Measurements from ENCODE around the gene ROBO1.

Gene ROBO1

GRCh38 chr3:78863306-78864203 is 904.2 kb downstream of the ROBO1 start:
- DNase-seq: no peak

DNA sequence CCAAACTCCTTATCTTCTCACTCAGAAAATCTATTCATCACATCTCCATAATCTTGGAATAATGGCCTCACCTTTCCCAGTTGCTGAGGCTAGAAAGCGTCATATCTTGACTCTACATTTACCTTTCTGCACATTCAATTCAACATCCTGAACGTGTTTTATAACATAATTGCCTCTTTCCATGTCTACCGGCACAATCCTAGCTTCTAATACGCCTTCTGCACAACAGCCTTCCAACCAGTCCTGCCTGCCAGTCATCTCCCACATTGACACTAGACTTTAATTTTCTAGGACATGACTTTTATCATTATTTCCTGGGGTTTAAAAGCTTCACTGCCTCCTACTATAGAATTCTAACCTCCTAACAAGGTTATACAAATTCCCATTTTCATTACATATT is 906.6 kb downstream of the ROBO1 start:
- DNase-seq: no peak

DNA sequence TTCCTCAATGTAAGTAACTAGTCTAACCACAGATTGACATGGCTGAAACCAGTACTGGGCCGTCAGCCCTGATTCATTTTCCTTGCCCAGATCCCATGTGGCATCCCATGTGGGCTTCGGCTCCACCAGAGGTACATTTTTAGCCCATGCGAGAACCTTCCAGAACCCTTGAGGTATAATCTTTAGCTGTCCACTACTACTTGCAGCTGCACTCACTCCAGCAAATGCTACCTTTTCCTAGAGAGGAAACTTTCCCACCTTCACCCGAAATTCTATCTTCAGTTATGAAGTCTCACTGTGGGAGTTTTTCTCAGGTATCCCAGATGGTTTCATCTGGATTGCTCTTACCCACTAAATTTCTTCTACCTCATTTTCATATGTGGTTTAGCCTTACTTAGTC is 907.2 kb downstream of the ROBO1 start:
- no peak for DNase-seq

DNA sequence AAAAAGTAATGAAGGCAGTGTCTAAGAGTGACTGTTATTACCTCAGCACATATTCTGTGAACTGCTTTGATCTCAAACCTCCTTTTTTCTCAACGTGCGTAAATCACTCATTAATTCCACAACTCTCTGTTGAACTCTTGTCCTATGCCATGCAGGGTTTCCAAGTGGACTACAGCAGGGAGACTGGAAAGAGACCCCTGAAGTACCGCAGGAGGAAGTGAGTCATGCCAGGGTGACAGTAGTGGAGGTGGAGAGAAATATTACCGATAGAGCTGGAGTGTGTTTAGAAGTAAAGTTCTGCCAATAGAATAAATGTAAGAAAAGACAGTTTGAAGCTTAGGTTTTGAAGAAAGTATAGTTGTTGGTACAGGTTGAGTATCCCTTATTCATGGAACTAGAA is 908.9 kb downstream of the ROBO1 start:
- no peak for DNase-seq

- DNase-seq: no peak
Observed at GRCh38 chr3:78858174-78858573, 909.6 kb downstream of the ROBO1 start.

DNA sequence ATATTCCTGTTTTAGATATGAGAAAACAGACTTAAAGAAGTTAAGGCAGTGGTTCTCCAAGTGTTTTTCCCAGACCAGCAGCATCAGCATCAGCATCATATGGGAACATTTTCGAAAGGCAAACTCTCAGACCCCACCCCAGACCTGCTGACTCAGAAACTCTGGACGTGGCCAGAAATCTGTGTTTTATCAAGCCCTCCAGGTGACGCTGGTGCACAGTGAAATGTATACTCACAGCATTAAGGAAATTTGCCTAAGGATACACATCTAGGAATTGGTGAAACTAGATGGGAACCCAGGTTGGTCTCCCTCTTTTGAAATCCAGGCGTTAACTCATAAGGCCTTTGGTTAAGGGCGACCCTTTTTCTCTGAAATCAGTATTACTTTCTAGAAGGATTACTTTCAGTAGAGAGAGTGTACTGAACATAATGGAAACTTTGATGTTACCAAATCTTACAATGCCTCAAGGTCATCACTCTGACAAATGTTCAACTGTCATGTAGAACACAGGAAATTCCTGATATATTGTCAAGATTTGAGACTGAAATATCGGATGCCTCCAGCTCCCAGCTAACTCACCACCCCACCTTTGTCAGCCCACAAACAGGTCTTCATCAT is 910.2 kb downstream of the ROBO1 start:
- DNase-seq: peak; percentile 57

DNA sequence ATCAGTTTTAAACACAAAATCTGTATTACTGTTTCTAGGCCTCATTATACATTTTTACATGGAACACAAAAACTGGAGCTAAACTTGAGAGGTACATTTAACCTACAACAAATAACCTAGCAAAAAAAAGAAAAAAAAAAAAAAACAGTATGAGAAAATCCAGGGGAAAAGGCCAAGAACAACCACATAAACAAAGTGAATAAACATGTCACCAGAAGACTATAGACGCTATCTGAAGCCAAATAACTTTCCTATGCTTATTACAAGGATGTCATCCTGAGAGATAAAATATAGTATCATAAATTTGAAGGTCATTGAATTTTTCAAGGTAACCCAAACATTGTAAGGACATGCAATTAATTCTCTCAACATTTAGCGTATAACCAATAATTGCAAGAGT is 911.6 kb downstream of the ROBO1 start:
- DNase-seq: no peak

DNA sequence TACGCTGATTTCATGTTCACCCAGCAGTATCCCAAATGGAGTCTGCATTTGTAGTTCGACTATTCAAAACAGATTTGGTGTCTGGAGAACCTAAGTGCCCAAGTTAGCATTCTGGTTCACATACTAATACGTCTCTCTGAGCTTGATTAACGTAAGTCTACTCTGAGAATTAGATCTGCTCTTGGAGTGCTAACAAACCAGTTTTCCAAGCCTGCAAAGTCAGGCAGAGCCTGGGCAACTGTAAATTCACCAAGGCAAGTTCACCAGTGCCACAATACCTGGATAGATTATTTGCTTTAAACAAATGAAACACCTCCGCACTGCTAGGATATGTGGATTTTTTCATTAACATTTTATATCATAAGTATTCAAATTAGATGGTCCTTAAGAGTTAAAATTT is 912.6 kb downstream of the ROBO1 start:
- peak; percentile 90 for DNase-seq

- DNase-seq: no peak
Observed at GRCh38 chr3:78848392-78849288, 919.2 kb downstream of the ROBO1 start.

- no peak for DNase-seq
Observed at GRCh38 chr3:78847603-78848002, 920.2 kb downstream of the ROBO1 start.

GRCh38 chr3:78847203-78847602 is 920.6 kb downstream of the ROBO1 start:
- no peak for DNase-seq

GRCh38 chr3:78846718-78847117 is 921.1 kb downstream of the ROBO1 start:
- DNase-seq: no peak

- no peak for DNase-seq
Observed at GRCh38 chr3:78845605-78846004, 922.2 kb downstream of the ROBO1 start.

GRCh38 chr3:78844307-78844706 is 923.5 kb downstream of the ROBO1 start:
- no peak for DNase-seq

DNA sequence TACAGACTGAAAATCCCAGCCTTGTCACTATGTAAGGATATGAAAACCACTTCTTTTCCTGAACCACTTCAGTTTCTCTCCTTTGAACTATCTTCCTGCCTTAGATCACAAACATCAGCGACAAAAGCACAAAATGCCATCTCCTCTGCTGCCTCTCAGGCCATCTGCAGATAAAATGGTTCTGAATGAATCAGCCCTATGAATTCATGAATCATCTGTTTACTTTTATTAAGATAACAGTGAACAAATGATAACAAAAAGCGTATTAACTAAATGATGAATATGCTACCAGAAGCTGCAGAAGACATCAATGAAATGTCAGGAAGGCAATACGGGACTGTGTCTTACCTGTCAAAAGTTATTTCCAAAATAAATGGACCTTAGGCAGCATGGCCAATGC is 928.1 kb downstream of the ROBO1 start:
- no peak for DNase-seq

DNA sequence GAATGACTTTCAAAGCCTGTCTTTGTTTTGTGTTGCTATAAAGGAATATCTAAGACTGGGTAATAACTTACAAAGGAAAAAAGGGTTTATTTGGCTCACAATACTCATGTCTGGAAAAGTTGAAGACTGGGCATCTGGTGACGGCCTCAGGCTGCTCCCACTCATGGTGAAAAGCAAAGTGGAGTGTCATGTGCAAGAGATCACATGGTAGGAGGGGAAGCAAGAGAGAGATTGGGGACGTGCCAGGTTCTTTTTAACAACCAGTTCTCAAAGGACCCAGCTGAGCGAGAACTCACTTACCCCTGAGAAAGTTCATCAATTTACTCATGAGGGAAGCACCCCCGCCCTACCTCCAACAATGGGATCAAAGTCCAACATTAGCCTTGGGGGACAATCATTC is 929.4 kb downstream of the ROBO1 start:
- no peak for DNase-seq

GRCh38 chr3:78834910-78835309 is 932.9 kb downstream of the ROBO1 start:
- no peak for DNase-seq

- DNase-seq: no peak
Observed at GRCh38 chr3:78832785-78833204, 935.0 kb downstream of the ROBO1 start.

DNA sequence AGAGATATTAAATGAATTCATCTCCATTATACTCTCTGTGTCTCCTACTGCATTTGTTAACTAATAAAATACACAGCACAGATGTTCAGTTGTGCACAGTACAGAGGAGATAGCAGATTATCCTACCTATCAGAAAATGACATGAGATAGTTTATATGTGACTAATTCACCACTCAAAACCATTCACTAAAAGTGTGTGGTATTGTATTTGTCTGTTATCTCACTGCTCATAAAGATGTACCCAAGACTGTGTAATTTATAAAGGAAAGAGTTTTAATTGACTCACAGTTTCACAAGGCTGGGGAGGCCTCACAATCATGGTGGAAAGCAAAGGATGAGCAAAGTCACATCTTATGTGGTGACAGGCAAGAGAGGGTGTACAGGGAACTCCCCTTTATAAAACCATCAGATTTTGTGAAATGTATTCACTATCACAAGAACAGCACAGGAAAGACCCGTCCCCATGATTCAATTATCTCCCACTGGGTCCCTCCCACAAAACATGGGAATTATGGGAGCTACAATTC is 936.3 kb downstream of the ROBO1 start:
- DNase-seq: no peak

DNA sequence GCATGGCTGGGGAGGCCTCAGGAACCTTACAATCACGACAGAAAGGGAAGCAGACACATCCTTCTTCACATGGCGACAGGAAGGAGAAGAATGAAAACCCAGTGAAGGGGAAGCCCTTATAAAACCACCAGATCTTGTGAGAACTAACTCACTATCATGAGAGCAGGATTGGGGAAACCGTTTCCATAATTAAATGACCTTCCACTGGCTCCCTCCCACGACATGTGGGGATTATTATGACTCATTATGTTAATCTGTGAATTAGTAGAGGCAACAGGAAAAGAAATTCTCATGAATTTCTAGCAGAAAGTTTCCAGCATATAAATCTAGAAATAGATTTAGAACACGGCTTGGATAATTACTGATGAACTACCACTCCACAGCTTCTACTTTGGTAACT is 937.3 kb downstream of the ROBO1 start:
- no peak for DNase-seq

- DNase-seq: no peak
Observed at GRCh38 chr3:78827618-78828017, 940.2 kb downstream of the ROBO1 start.

DNA sequence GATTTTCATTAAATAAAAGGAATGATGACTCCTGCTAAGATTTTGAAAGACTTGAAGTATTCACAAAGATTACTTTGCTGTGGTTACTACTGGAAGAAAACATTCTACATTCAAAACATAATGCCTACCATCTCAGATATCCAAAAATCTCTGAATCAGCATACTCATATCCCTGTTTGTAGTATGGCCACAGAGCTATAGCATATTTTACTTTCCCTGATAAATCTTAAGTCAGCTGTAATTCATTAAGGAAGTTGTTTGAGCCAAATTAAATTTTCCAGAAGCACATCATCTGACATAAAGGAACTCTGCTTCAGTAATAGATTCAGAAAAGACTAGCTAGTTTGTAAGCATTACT is 942.0 kb downstream of the ROBO1 start:
- DNase-seq: no peak

- DNase-seq: no peak
Observed at GRCh38 chr3:78825118-78825857, 942.5 kb downstream of the ROBO1 start.
